ENCODE data around the gene LRRC43. TPM values are rescaled to one million over a fixed set of nuclear protein-coding genes. Genes with fewer than 3 reads are reported as not detected.

The LRRC43 gene
- total RNA-seq, 1 experiment from 2014 or later: 0.66 TPM

DNA sequence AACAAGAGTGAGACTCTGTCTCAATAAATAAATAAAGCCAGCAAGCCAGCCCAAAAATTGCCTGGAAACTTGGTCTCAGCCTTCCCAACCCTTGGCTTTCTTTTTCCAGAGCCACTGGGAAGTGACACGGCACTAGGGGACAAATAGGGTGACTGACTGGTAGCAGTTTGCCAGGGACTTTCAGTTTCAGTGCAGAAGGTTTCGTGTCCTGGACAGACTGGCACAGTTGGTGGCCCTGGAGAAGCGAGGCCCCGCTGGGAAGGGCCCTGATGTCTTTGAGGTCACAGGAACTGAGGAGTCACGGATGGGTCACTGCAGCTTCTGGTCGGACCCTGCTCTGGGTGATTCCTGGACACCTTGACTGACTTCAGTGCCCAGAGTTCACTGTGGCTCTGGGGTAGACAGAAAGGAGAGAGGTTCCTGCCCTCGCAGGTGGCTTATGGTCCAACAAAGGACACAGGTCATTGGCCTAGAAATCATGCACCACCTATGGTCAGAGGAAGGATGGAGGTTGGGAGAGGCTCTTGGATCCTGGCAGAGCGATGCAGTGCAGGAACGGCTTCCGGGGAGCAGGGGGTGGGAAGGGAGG, 2.7 kb downstream of the LRRC43 start:
- Histone ChIP-seq H2AFZ (ENCODE audit: low read length) (no peak overlapping the region), H3K27ac (ENCODE audit: low read length) (no peak overlapping the region), H3K27me3 (ENCODE audit: low read length) (no peaks in the 10 kb centered on the region), H3K4me3 (ENCODE audit: low read length) (no peak overlapping the region), H3F3A (ENCODE audit: low read length, unreplicated experiment) (no peaks in the 10 kb centered on the region), H3K9me3 (ENCODE audit: low read length) (no peaks in the 10 kb centered on the region), H3K9me2 (replicated peaks; ENCODE audit: low read length) (no peaks in the 10 kb centered on the region), H3K9ac (ENCODE audit: low read length) (no peak overlapping the region), H3K4me1 (ENCODE audit: insufficient read depth, low read length) (no peaks in the 10 kb centered on the region), H3K79me2 (ENCODE audit: low read length) (no peaks in the 10 kb centered on the region), H4K20me1 (ENCODE audit: low read length) (no peaks in the 10 kb centered on the region), H3K36me3 (ENCODE audit: low read depth, low read length) (no peaks in the 10 kb centered on the region), H3K4me2 (ENCODE audit: low read length) (no peak overlapping the region)
- no peak for ATAC-seq
- POLR2A ChIA-PET (ENCODE audit: unreplicated experiment): no interaction called here
- no peak for DNase-seq
- no peak for TF ChIP-seq EZH2phosphoT487 (IDR thresholded peaks at IDR 0.05; ENCODE audit: borderline replicate concordance, low read length)
- TF ChIP-seq, protein P1, sequence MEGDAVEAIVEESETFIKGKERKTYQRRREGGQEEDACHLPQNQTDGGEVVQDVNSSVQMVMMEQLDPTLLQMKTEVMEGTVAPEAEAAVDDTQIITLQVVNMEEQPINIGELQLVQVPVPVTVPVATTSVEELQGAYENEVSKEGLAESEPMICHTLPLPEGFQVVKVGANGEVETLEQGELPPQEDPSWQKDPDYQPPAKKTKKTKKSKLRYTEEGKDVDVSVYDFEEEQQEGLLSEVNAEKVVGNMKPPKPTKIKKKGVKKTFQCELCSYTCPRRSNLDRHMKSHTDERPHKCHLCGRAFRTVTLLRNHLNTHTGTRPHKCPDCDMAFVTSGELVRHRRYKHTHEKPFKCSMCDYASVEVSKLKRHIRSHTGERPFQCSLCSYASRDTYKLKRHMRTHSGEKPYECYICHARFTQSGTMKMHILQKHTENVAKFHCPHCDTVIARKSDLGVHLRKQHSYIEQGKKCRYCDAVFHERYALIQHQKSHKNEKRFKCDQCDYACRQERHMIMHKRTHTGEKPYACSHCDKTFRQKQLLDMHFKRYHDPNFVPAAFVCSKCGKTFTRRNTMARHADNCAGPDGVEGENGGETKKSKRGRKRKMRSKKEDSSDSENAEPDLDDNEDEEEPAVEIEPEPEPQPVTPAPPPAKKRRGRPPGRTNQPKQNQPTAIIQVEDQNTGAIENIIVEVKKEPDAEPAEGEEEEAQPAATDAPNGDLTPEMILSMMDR (conservative IDR thresholded peaks at IDR 0.05; ENCODE audit: low read depth, low read length): no peak
- TF ChIP-seq EZH2 (IDR thresholded peaks at IDR 0.05; ENCODE audit: low read length, unreplicated experiment): no peak
- CTCF ChIA-PET: no interaction called here
- intact Hi-C loops (cut with micrococcal nuclease): no loop called here
- no TSS peak for BruUV-seq (replicated peaks)

DNA sequence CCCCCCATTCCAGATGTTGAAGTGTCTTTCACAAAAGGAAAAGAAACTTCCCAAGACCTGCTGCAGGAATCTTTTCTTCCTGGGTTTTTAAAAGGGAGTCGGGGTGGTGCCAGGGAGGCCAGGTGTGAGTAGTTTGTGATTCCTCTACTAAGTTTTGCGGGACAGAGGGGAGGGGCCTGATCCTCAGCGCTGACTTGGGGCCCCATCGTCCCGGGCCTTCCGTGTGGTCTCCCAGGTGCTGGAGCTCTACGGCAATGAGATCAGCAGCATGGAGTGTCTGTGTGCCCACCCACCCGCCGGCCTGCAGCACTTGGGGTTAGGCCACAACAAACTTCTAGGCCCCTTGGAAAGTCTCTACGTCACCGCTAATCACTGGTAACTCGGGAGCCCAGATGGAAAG, 4.5 kb downstream of the LRRC43 start:
- Histone ChIP-seq H3K27me3 (ENCODE audit: low read length) (no peaks in the 10 kb centered on the region), H3K9me3 (ENCODE audit: low read length) (no peaks in the 10 kb centered on the region)
- POLR2A ChIA-PET (ENCODE audit: unreplicated experiment): no interaction called here

More for the DNA sequence above, 4.5 kb downstream of the LRRC43 start:
- BruUV-seq (replicated peaks): no TSS peak
- H3K4me2 ChIP-seq (ENCODE audit: low read length): no peak overlapping the region
- CTCF ChIA-PET: no interaction called here
- TF ChIP-seq EZH2 (IDR thresholded peaks at IDR 0.05; ENCODE audit: low read length, unreplicated experiment) (no peak), EZH2phosphoT487 (IDR thresholded peaks at IDR 0.05; ENCODE audit: borderline replicate concordance, low read length) (no peak)
- TF ChIP-seq, protein P1 (conservative IDR thresholded peaks at IDR 0.05; ENCODE audit: low read depth, low read length): no peak
- no peak for ATAC-seq
- no peak overlapping the region for H3K4me3 ChIP-seq (ENCODE audit: low read length)
- no peak overlapping the region for H3K27ac ChIP-seq (ENCODE audit: low read length)
- H3K4me1 ChIP-seq (ENCODE audit: insufficient read depth, low read length): no peaks in the 10 kb centered on the region
- DNase-seq: no peak
- no peak overlapping the region for H2AFZ ChIP-seq (ENCODE audit: low read length)
- no peaks in the 10 kb centered on the region for H3F3A ChIP-seq (ENCODE audit: low read length, unreplicated experiment)
- H3K79me2 ChIP-seq (ENCODE audit: low read length): no peaks in the 10 kb centered on the region
- no peak overlapping the region for H3K9ac ChIP-seq (ENCODE audit: low read length)
- intact Hi-C loops (cut with micrococcal nuclease): no loop called here
- no peaks in the 10 kb centered on the region for H4K20me1 ChIP-seq (ENCODE audit: low read length)
- H3K36me3 ChIP-seq (ENCODE audit: low read depth, low read length): no peaks in the 10 kb centered on the region
- H3K9me2 ChIP-seq (replicated peaks; ENCODE audit: low read length): no peaks in the 10 kb centered on the region
